Tibial artery (tissue), 4 donors: ENCODE results near the gene AP1M1.

Experiments
- DNase-seq, 2 donors: peaks; one replicate each; pipeline ENCODE4 v3.0.0-alpha.2; 2019
- H3K27ac ChIP-seq, 2 donors: fragments of 200-600 bp; sonication (generic) in 1 of 2; 1 replicate in 1 of 2; 2 replicates in 1 of 2; pipeline ENCODE4 v1.5.1; 2018 to 2019; ENCODE audit warnings: mild to moderate bottlenecking in 1 of 2
- H3K27me3 ChIP-seq, 2 donors: fragments of 200-600 bp; sonication (generic) in 1 of 2; one replicate each; pipeline versions ENCODE4 v1.5.1 to v1.6.0; 2016 to 2019
- H3K36me3 ChIP-seq, 3 donors: fragments of 200-600 bp; sonication (generic) in 2 of 3; one replicate each; pipeline ENCODE4 v1.5.1; 2016 to 2019; ENCODE audit warnings: mild to moderate bottlenecking in 2 of 3
- H3K4me1 ChIP-seq, 4 donors: fragments of 200-600 bp; sonication (generic) in 2 of 4; 1 replicate in 3 of 4; 2 replicates in 1 of 4; pipeline ENCODE4 v1.5.1; 2016 to 2019
- H3K4me3 ChIP-seq, 2 donors: fragments of 200-600 bp; sonication (generic) in 1 of 2; 1 replicate in 1 of 2; 2 replicates in 1 of 2; pipeline ENCODE4 v1.5.1; 2018 to 2019; ENCODE audit warnings: mild to moderate bottlenecking in 2 of 2
- H3K9me3 ChIP-seq, 3 donors: fragments of 200-600 bp; sonication (generic) in 1 of 3; one replicate each; pipeline ENCODE4 v1.5.1; 2016 to 2019
- CTCF ChIP-seq, 2 experiments: fragments of 200-600 bp in 1 of 2; fragments of 450-650 bp in 1 of 2; IDR thresholded peaks; one replicate each; pipeline ENCODE4 v1.5.1; 2017 to 2019; ENCODE audit warnings: antibody characterized with exemption in 2 of 2, mild to moderate bottlenecking in 1 of 2, moderate library complexity in 1 of 2
- intact Hi-C: fragments of 100-400 bp; cut with DNase I; formaldehyde crosslinking; loops from one replicate; pipeline ENCODE4 v1.15.0; 2023; ENCODE audit warnings: low total_unique reads

The AP1M1 gene

GRCh38 chr19:16197622-16198369 lies at the start of gene AP1M1:
AP1M1 (plus strand) TSS chr19:16197911; CDS start chr19:16198027, 116 bp downstream.
- Histone ChIP-seq H3K36me3 (peaks cover 8 to 30% (median 12%) of the 10 kb centered on the region in 3 donors), H3K4me3 (peak within 1 kb of the TSS; percentile 73 to 97), H3K27me3 (no peaks in the 10 kb centered on the region), H3K9me3 (no peaks in the 10 kb centered on the region), H3K27ac (peak within 1 kb of the TSS; percentile 76 to 88), H3K4me1 (peaks cover 0 to 38% (median 31%) of the 10 kb centered on the region in 4 donors)
- intact Hi-C loops: no loop called here
- peak; percentile 96 to 99 for DNase-seq
- TF ChIP-seq CTCF (IDR thresholded peaks at IDR 0.05): peak in 1 of 2 experiments; percentile 5

- peaks cover 0 to 10% of the 10 kb centered on the region in 2 donors for H3K27me3 ChIP-seq
- no peak overlapping the region for H3K4me3 ChIP-seq
- no peaks in the 10 kb centered on the region for H3K4me1 ChIP-seq
- H3K36me3 ChIP-seq: no peaks in the 10 kb centered on the region
- no peak for TF ChIP-seq CTCF (IDR thresholded peaks at IDR 0.05)
- H3K27ac ChIP-seq: no peak overlapping the region
- no peak for DNase-seq
- no peaks in the 10 kb centered on the region for H3K9me3 ChIP-seq
- intact Hi-C loops: no loop called here
These were observed 49.1 kb upstream of the AP1M1 start for GRCh38 chr19:16148443-16149229.

DNA sequence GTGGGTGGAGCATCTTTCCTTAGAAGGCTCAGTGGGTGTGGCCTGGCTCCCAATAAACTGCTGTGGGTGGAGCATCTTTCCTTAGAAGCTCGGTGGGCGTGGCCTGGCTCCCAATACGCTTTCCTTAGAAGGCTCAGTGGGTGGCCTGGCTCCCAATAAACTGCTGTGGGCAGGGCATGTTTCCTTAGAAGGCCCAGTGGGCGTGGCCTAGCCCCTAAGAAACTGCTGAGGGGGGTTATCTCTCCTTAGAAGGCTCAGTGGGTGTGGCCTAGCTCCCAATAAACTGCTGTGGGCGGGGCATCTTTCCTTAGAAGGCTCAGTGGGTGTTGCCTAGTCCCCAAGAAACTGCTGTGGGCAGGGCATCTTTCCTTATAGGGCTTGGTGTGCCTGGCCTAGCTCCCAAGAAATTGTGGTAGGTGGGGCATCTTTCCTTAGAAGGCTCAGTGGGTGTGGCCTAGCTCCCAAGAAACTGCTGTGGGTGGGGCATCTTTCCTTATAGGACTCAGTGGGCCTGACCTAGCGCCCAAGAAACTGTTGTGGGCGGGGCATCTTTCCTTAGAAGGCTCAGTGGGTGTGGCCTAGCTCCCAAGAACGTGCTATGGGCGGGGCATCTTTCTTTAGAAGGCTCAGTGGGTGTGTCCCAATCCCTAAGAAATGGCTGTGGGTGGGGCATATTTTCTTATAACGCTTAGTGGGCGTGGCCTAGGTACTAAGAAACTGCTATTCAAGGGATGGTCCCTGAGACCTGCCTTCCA lies 44.0 kb upstream of the AP1M1 start:
- Histone ChIP-seq H3K36me3 (no peaks in the 10 kb centered on the region), H3K4me3 (no peak overlapping the region), H3K9me3 (no peaks in the 10 kb centered on the region), H3K4me1 (no peaks in the 10 kb centered on the region), H3K27me3 (peaks cover 0 to 17% of the 10 kb centered on the region in 2 donors), H3K27ac (no peak overlapping the region)
- DNase-seq: no peak
- TF ChIP-seq CTCF (IDR thresholded peaks at IDR 0.05): no peak
- intact Hi-C loops: no loop called here

GRCh38 chr19:16154557-16154956 lies 43.2 kb upstream of the AP1M1 start:
- no peak overlapping the region for H3K27ac ChIP-seq
- no peaks in the 10 kb centered on the region for H3K9me3 ChIP-seq
- intact Hi-C loops: no loop called here
- H3K36me3 ChIP-seq: no peaks in the 10 kb centered on the region
- H3K27me3 ChIP-seq: peaks cover 0 to 17% of the 10 kb centered on the region in 2 donors
- H3K4me3 ChIP-seq: no peak overlapping the region
- no peak for DNase-seq
- no peak for TF ChIP-seq CTCF (IDR thresholded peaks at IDR 0.05)
- H3K4me1 ChIP-seq: no peaks in the 10 kb centered on the region

- Histone ChIP-seq H3K36me3 (no peaks in the 10 kb centered on the region), H3K4me3 (no peak overlapping the region), H3K4me1 (no peaks in the 10 kb centered on the region), H3K27ac (no peak overlapping the region), H3K27me3 (peaks cover 0 to 17% of the 10 kb centered on the region in 2 donors), H3K9me3 (no peaks in the 10 kb centered on the region)
- intact Hi-C loops: no loop called here
- no peak for TF ChIP-seq CTCF (IDR thresholded peaks at IDR 0.05)
- DNase-seq: no peak
These were observed 42.6 kb upstream of the AP1M1 start for GRCh38 chr19:16155128-16155527.
